Mucosa of rectum (tissue), 2 donors: ENCODE data around the gene CNOT6.
"Not testable (repeated sequence)": the region's sequence is repeated elsewhere in the genome, so short reads cannot be mapped to it uniquely, and the experiment has no call there.

Source experiments
- H3K27ac ChIP-seq, 2 donors: one replicate each; pipeline ENCODE4 v1.7.0; 2013; ENCODE audit warnings: inconsistent platforms in 2 of 2, low read depth in 2 of 2, low read length in 2 of 2
- H3K27me3 ChIP-seq, 2 donors: one replicate each; pipeline ENCODE4 v1.7.0; 2013; ENCODE audit warnings: low read length in 2 of 2; ENCODE audit not compliant: control insufficient read depth in 2 of 2, insufficient read depth in 2 of 2
- H3K36me3 ChIP-seq, 2 donors: one replicate each; pipeline ENCODE4 v1.7.0; 2013; ENCODE audit warnings: low read length in 2 of 2; ENCODE audit not compliant: control insufficient read depth in 2 of 2, insufficient read depth in 2 of 2
- H3K4me1 ChIP-seq, 2 donors: one replicate each; pipeline ENCODE4 v1.7.0; 2013; ENCODE audit warnings: low read length in 2 of 2, mild to moderate bottlenecking in 1 of 2; ENCODE audit not compliant: control insufficient read depth in 2 of 2, insufficient read depth in 2 of 2
- H3K4me3 ChIP-seq, 2 donors: one replicate each; pipeline ENCODE4 v1.7.0; 2013; ENCODE audit warnings: low read length in 2 of 2
- H3K9ac ChIP-seq, 2 donors: one replicate each; pipeline ENCODE4 v1.7.0; 2013; ENCODE audit warnings: low read length in 2 of 2, low read depth in 1 of 2, mild to moderate bottlenecking in 1 of 2
- H3K9me3 ChIP-seq, 2 donors: one replicate each; pipeline ENCODE4 v1.7.0; 2013; ENCODE audit warnings: low read length in 2 of 2; ENCODE audit not compliant: control insufficient read depth in 2 of 2
- donor health status: healthy.
- donor health status: Normal muscosa, but diverticular disease.

Gene CNOT6

DNA sequence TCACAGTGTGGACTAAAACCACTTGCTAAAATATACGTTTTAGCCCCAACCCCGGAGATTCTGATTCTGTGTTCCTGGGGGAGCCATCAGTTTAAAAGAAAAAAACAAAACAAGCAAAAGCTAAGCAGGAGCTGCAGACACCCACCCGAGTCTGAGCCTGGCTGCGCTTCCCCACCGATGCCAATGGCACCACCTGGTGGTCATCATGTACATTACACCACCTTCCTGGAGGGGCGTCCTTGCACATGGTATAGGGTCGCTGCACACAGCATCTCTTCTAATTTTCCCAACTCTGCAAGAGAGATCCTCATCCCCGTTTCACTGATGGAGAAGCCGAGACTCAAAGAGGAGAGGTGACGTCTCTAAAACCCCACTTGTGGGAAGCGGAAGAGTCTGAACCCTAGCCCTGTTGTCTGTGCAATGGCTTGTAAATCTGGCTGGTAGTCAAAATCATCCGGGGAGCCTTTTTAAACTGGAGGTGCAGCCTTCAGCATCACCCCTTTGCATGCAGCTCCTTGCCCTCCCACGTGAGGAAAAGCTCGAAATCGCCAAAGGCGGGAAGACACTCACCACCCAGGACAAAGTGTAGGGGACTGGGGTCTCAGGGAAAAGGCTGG is 23.1 kb upstream of the CNOT6 start:
- Histone ChIP-seq H3K36me3 (no peaks in the 10 kb centered on the region), H3K9ac (no peak overlapping the region), H3K27ac (no peak overlapping the region), H3K4me1 (peaks cover 0 to 12% of the 10 kb centered on the region in 2 donors), H3K9me3 (no peaks in the 10 kb centered on the region), H3K27me3 (peaks cover 0 to 7% of the 10 kb centered on the region in 2 donors), H3K4me3 (no peak overlapping the region)

DNA sequence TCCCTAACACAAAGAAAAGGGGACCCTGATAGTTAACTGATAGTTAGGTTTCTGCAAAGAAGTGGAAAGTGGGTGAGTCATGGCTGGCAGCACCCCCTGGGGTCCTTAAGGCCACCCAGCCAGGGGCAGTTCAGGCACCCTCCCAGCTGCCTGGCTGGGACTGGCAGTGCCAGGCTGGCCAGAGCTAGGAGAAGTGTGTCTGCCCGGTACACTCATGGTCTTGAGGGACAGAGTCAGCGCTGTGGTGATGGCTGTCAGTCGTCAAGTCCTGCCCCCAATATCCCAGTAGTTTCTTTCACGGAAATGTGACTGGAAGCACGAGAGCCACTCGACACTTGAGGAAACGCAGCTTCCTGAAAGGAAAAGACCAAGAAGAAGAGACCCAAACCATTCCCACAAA is 22.3 kb upstream of the CNOT6 start:
- Histone ChIP-seq H3K9ac (no peak overlapping the region), H3K27me3 (peaks cover 0 to 7% of the 10 kb centered on the region in 2 donors), H3K4me3 (no peak overlapping the region), H3K9me3 (no peaks in the 10 kb centered on the region), H3K4me1 (peaks cover 0 to 9% of the 10 kb centered on the region in 2 donors), H3K27ac (no peak overlapping the region), H3K36me3 (no peaks in the 10 kb centered on the region)

DNA sequence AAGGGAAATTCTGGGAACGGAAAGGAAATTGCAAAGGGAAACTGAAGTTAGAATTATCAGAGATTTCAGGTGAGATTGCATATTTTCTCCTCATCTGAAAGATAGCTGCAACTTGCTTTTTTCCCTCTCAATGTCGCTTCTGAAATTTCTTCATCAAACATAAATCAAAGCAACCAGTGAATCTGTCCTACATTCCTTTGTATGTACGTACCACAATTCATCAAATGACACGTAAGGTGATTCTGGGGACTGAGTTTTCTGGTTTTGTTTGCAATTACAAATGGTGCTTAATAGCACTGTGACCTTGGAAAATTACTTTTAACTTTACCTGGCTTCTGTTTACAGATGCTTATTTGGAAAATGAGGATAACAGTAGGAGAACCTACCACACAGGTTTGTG is 21.9 kb upstream of the CNOT6 start:
- Histone ChIP-seq H3K27ac (no peak overlapping the region), H3K27me3 (peaks cover 0 to 7% of the 10 kb centered on the region in 2 donors), H3K36me3 (no peaks in the 10 kb centered on the region), H3K4me1 (peaks cover 0 to 7% of the 10 kb centered on the region in 2 donors), H3K9me3 (no peaks in the 10 kb centered on the region), H3K4me3 (no peak overlapping the region), H3K9ac (no peak overlapping the region)

- not testable (repeated sequence) for H3K27ac ChIP-seq, H3K9me3 ChIP-seq, H3K27me3 ChIP-seq
Measured at GRCh38 chr5:180473386-180473785, 20.8 kb upstream of the CNOT6 start.

DNA sequence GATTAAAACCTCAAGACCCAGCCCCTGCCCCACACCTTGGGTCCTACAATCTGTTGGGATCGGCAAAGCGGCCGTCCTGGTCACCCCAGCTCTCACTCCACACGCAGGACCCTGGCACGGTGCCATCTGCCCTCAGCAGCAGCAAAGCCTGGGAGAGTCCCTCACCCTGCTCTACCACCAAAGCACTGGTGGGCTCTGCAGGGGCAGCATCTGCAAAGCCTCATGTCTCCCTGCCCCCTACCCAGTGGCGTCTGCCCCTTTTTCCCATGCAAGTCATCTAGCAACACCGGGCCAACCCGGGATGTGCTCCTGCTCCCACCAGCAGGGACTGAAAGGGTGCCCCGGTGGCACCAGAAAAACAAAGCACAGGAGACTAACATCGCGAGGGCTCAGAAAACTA is 19.6 kb upstream of the CNOT6 start:
- Histone ChIP-seq H3K9ac (no peak overlapping the region), H3K27ac (no peak overlapping the region), H3K9me3 (no peaks in the 10 kb centered on the region), H3K27me3 (peaks cover 0 to 7% of the 10 kb centered on the region in 2 donors), H3K36me3 (no peaks in the 10 kb centered on the region), H3K4me3 (no peak overlapping the region), H3K4me1 (peaks cover 0 to 2% of the 10 kb centered on the region in 2 donors)

More at GRCh38 chr5:180473386-180473785, 20.8 kb upstream of the CNOT6 start:
- not testable (repeated sequence) for H3K36me3 ChIP-seq, H3K4me3 ChIP-seq, H3K9ac ChIP-seq, H3K4me1 ChIP-seq

DNA sequence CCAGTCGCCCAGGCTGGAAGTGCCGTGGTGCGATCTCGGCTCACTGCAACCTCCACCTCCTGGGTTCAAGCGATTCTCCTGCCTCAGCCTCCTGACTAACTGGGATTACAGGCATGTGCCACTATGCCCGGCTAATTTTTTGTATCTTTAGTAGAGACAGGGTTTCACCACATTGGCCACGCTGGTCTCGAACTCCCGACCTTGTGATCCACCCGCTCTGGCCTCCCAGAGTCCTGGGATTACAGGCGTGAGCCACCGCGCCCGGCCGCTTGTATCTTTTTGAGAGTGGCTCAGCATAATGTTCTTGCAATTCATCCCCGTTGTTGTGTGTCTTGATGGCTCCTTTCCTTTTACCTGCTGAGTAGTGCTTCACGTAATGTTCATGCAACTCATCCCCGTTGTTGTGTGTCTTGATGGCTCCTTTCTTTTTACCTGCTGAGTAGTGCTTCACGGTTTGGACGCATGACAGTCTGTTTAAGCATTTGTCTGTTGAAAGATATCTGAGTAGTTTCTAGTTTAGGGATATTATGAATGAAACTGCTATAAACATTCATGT is 18.1 kb upstream of the CNOT6 start:
- H3K36me3 ChIP-seq, H3K9me3 ChIP-seq, H3K4me1 ChIP-seq, H3K27ac ChIP-seq, H3K4me3 ChIP-seq, H3K9ac ChIP-seq, H3K27me3 ChIP-seq: not testable (repeated sequence)

- H3K36me3 ChIP-seq = no peaks in the 10 kb centered on the region
- no peak overlapping the region for H3K27ac ChIP-seq
- H3K4me3 ChIP-seq = no peak overlapping the region
- no peaks in the 10 kb centered on the region for H3K4me1 ChIP-seq
- H3K9me3 ChIP-seq = no peaks in the 10 kb centered on the region
- no peaks in the 10 kb centered on the region for H3K27me3 ChIP-seq
- H3K9ac ChIP-seq = no peak overlapping the region
Measured at GRCh38 chr5:180484813-180485212, 9.4 kb upstream of the CNOT6 start.

DNA sequence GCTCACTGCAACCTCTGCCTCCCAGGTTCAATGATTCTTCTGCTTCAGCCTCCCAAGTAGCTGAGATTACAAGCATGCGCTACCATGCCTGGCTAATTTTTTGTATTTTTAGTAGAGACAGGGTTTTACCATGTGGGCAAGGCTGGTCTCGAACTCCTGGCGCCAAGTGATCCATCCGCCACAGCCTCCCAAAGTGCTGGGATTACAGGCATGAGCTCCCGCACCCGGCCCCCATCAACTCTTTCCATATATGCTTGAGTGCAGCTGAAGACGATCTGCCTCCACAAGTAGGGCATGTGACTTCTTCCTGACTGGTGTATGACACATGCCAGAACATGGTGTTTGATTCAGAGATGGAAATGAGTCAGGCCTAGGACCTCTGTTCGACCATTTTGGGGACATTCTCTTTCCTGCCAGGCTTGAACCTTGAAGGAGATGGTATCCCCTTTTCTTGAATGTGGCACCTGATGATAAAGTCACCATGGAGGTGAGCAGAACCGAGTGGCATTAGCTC is 7.5 kb upstream of the CNOT6 start:
- Histone ChIP-seq H3K4me3 (no peak overlapping the region), H3K9me3 (no peaks in the 10 kb centered on the region), H3K27ac (no peak overlapping the region)

DNA sequence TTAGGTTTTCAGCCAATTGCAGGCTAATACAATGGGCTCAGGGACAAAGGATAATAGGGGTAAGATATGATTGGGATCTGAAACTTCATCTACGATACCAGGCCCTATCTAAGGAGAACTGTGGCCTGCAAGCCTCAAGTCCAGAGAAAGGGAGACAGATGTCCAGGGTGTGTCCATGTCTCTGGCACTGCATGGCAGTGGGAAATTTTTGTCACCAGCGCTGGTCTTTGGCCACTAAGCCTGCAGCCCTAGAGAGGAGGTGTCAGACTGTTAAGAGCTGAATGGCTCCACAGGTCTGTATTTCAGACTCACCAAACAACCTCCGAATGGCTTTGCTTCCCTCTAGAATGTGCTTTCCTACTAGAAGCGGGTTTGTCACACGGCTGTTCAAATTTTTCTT is 6.6 kb upstream of the CNOT6 start:
- no peaks in the 10 kb centered on the region for H3K4me1 ChIP-seq
- no peak overlapping the region for H3K9ac ChIP-seq
- H3K4me3 ChIP-seq = no peak overlapping the region
- no peak overlapping the region for H3K27ac ChIP-seq
- H3K9me3 ChIP-seq = no peaks in the 10 kb centered on the region
- no peaks in the 10 kb centered on the region for H3K36me3 ChIP-seq
- H3K27me3 ChIP-seq = no peaks in the 10 kb centered on the region

More for the DNA sequence above, 7.5 kb upstream of the CNOT6 start:
- no peaks in the 10 kb centered on the region for H3K36me3 ChIP-seq
- no peak overlapping the region for H3K9ac ChIP-seq
- no peaks in the 10 kb centered on the region for H3K27me3 ChIP-seq
- no peaks in the 10 kb centered on the region for H3K4me1 ChIP-seq

- Histone ChIP-seq H3K36me3 (no peaks in the 10 kb centered on the region), H3K27ac (no peak overlapping the region), H3K9ac (no peak overlapping the region), H3K4me1 (peaks cover 4 to 12% of the 10 kb centered on the region in 2 donors), H3K4me3 (no peak overlapping the region), H3K27me3 (no peaks in the 10 kb centered on the region), H3K9me3 (no peaks in the 10 kb centered on the region)
Measured at GRCh38 chr5:180491496-180491895, 2.7 kb upstream of the CNOT6 start.
